GM12873 (cell line): ENCODE data around the gene ASB10.

Experiments used
- TF ChIP-seq, protein P1 (sequence below): IDR thresholded peaks from 2 replicates; pipeline ENCODE4 v1.5.1; 2012; ENCODE audit warnings: low read depth, mild to moderate bottlenecking, moderate library complexity, low read length, control low read depth; ENCODE audit not compliant: insufficient read depth; ENCODE audit errors: missing control alignments

ASB10 gene

GRCh38 chr7:151150388-151150787 lies 36.7 kb downstream of the ASB10 start:
- TF ChIP-seq, protein P1, sequence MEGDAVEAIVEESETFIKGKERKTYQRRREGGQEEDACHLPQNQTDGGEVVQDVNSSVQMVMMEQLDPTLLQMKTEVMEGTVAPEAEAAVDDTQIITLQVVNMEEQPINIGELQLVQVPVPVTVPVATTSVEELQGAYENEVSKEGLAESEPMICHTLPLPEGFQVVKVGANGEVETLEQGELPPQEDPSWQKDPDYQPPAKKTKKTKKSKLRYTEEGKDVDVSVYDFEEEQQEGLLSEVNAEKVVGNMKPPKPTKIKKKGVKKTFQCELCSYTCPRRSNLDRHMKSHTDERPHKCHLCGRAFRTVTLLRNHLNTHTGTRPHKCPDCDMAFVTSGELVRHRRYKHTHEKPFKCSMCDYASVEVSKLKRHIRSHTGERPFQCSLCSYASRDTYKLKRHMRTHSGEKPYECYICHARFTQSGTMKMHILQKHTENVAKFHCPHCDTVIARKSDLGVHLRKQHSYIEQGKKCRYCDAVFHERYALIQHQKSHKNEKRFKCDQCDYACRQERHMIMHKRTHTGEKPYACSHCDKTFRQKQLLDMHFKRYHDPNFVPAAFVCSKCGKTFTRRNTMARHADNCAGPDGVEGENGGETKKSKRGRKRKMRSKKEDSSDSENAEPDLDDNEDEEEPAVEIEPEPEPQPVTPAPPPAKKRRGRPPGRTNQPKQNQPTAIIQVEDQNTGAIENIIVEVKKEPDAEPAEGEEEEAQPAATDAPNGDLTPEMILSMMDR, result no peak

GRCh38 chr7:151148319-151149259 lies 38.5 kb downstream of the ASB10 start:
- TF ChIP-seq, protein P1, result no peak

- TF ChIP-seq, protein P1, result no peak
Observed at GRCh38 chr7:151146761-151147160, 40.3 kb downstream of the ASB10 start.

DNA sequence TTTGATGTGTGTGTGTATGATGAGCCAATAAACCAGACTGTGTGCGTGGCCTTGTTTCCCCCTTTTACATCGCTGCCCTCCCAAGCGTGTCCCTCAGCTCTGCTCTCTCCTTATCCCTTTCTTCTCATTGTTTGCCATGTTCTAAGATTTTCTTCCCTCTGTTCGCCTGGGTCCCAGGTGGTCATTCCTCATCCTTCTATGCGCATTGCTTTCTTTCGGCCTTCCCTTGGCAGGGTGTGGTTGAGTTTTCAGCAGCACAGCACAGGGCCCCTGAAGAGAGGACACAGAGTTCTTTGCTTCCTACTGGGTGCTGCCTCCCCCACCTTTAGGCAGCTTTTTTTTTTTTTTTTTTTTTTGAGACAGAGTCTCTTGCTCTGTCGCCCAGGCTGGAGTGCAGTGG lies 42.7 kb downstream of the ASB10 start:
- TF ChIP-seq, protein P1, result no peak

GRCh38 chr7:151143261-151144015 lies 43.6 kb downstream of the ASB10 start:
- TF ChIP-seq, protein P1, result no peak

GRCh38 chr7:151142686-151143040 lies 44.4 kb downstream of the ASB10 start:
- TF ChIP-seq, protein P1, result no peak

GRCh38 chr7:151141855-151142685 lies 45.0 kb downstream of the ASB10 start:
- TF ChIP-seq, protein P1, result no peak
